Endothelial cell of umbilical vein (primary cell): Measurements from ENCODE around the gene ZBTB20. TPM values are rescaled to one million over a fixed set of nuclear protein-coding genes. Genes with fewer than 3 reads are reported as not detected.

Experiments
- BruUV-seq: library from RNA; stranded (reverse); fragments of 400-500 nt; replicated peaks from 2 replicates; lab custom pipeline; 2021; lab: Mats Ljungman, UMichigan
- CTCF ChIA-PET: fragments of 300-600, 350-600 bp; sonication (Branson Sonifier 250); formaldehyde crosslinking; loops from one replicate; lab custom pipeline; 2021; ENCODE audit warnings: antibody characterized with exemption, inconsistent platforms; lab: Charles Lee
- POLR2A ChIA-PET: fragments of 300-600, 350-600 bp; sonication (Branson Sonifier 250); formaldehyde crosslinking; loops from one replicate; lab custom pipeline; 2021; ENCODE audit warnings: antibody characterized with exemption, inconsistent platforms; lab: Charles Lee
- DNase-seq: peaks from one replicate; pipeline ENCODE4 v3.0.0-alpha.2; 2011; ENCODE audit warnings: low read depth, low spot score
- FAIRE-seq: peaks from 2 replicates; lab custom pipeline; 2011; peaks lifted over from hg19 to GRCh38; lab: Jason Lieb, UNC
- H2AFZ ChIP-seq: 2 replicates; pipeline ENCODE4 v1.6.0; 2012; ENCODE audit warnings: low read depth, low read length, control low read depth, inconsistent platforms
- H3K27ac ChIP-seq: 2 replicates; pipeline ENCODE4 v1.5.1; 2011; ENCODE audit warnings: low read depth, mild to moderate bottlenecking, control low read depth, low read length, moderate library complexity; ENCODE audit not compliant: insufficient read depth
- H3K27me3 ChIP-seq, 2 experiments: 2 replicates each; pipeline versions ENCODE4 v1.6.0 to v1.6.1; 2011; ENCODE audit warnings: low read length in 2 of 2, mixed read lengths in 1 of 2; ENCODE audit not compliant: control insufficient read depth in 2 of 2, insufficient read depth in 2 of 2
- H3K36me3 ChIP-seq, 2 experiments: 2 replicates in 1 of 2; 3 replicates in 1 of 2; pipeline ENCODE4 v1.5.1; 2011; ENCODE audit warnings: low read length in 2 of 2, mild to moderate bottlenecking in 1 of 2, moderate library complexity in 1 of 2; ENCODE audit not compliant: control insufficient read depth in 2 of 2, insufficient read depth in 2 of 2; ENCODE audit errors: extremely low read depth in 1 of 2
- H3K4me1 ChIP-seq: 3 replicates; pipeline ENCODE4 v1.5.1; 2011; ENCODE audit warnings: mild to moderate bottlenecking, low read length; ENCODE audit not compliant: control insufficient read depth, insufficient read depth; ENCODE audit errors: extremely low read depth
- H3K4me2 ChIP-seq: 2 replicates; pipeline ENCODE4 v1.6.1; 2011; ENCODE audit warnings: low read length, control low read depth, mixed read lengths; ENCODE audit not compliant: insufficient read depth
- H3K4me3 ChIP-seq, 3 experiments: fragments of 200-600 bp in 1 of 3; sonication (generic), shearing (Covaris generic) in 1 of 3; replicated peaks in 1 of 3; 2 replicates each; pipeline ENCODE4 v1.5.1; 2011 to 2016; ENCODE audit warnings: control low read depth in 3 of 3, low read length in 3 of 3, mild to moderate bottlenecking in 2 of 3, inconsistent platforms in 1 of 3, low read depth in 1 of 3, moderate library complexity in 1 of 3; ENCODE audit not compliant: insufficient read depth in 1 of 3
- H3K79me2 ChIP-seq: 2 replicates; pipeline ENCODE4 v1.6.0; 2012; ENCODE audit warnings: low read length, inconsistent platforms; ENCODE audit not compliant: control insufficient read depth, insufficient read depth
- H3K9ac ChIP-seq: replicated peaks from 2 replicates; pipeline ENCODE3; 2011; ENCODE audit warnings: low read length, control low read depth; ENCODE audit not compliant: insufficient read depth; ENCODE audit errors: extremely low read depth
- H3K9me1 ChIP-seq: replicated peaks from 3 replicates; pipeline ENCODE4 v1.6.0; 2011; ENCODE audit warnings: mild to moderate bottlenecking, low read length; ENCODE audit not compliant: control insufficient read depth, insufficient read depth; ENCODE audit errors: extremely low read depth
- H3K9me3 ChIP-seq: replicated peaks from 2 replicates; pipeline ENCODE4 v1.5.1; 2012; ENCODE audit warnings: low read length, inconsistent platforms; ENCODE audit not compliant: control insufficient read depth, insufficient read depth
- H4K20me1 ChIP-seq: replicated peaks from 2 replicates; pipeline ENCODE3; 2011; ENCODE audit warnings: mild to moderate bottlenecking, low read length; ENCODE audit not compliant: control insufficient read depth, insufficient read depth; ENCODE audit errors: extremely low read depth
- CTCF ChIP-seq, 2 donors: IDR thresholded peaks; 1 replicate in 1 of 2; 2 replicates in 1 of 2; pipeline ENCODE4 v1.5.1; 2011; ENCODE audit warnings: low read length in 2 of 2, mild to moderate bottlenecking in 2 of 2, moderate library complexity in 2 of 2, control low read depth in 1 of 2, inconsistent platforms in 1 of 2, low read depth in 1 of 2; ENCODE audit not compliant: insufficient read depth in 1 of 2; ENCODE audit errors: extremely low read depth in 1 of 2
- EZH2 ChIP-seq: IDR thresholded peaks from 2 replicates; pipeline ENCODE4 v1.6.1; 2012; ENCODE audit warnings: borderline replicate concordance, low read depth, mild to moderate bottlenecking, moderate library complexity, low read length, inconsistent platforms; ENCODE audit not compliant: severe bottlenecking
- FOS ChIP-seq: IDR thresholded peaks from 2 replicates; pipeline ENCODE4 v1.6.1; 2011; ENCODE audit warnings: mild to moderate bottlenecking, low read length, moderate library complexity, borderline replicate concordance; ENCODE audit not compliant: insufficient read depth
- JUN ChIP-seq: IDR thresholded peaks from 2 replicates; pipeline ENCODE4 v1.6.1; 2011; ENCODE audit warnings: borderline replicate concordance, low read depth; ENCODE audit not compliant: insufficient read length, insufficient read depth
- POLR2A ChIP-seq: IDR thresholded peaks from 2 replicates; pipeline ENCODE4 v1.6.1; 2012; ENCODE audit warnings: low read depth, mild to moderate bottlenecking, control low read depth, low read length
- POLR2AphosphoS5 ChIP-seq: IDR thresholded peaks from 2 replicates; pipeline ENCODE4 v1.6.1; 2012; ENCODE audit warnings: low read depth, mild to moderate bottlenecking, control low read depth, low read length, moderate library complexity; ENCODE audit not compliant: insufficient read depth
- dilution Hi-C: fragments of 300-500 bp; cut with MboI; formaldehyde crosslinking; loops from one replicate; pipeline ENCODE4 v1.15.0; 2019; ENCODE audit warnings: low sequenced_read_pairs; ENCODE audit not compliant: extremely low pct_ligation_motif_present
- intact Hi-C: fragments of 100-400 bp; cut with micrococcal nuclease; formaldehyde crosslinking; loops from one replicate; pipeline ENCODE4 v1.10.0; 2022
- polyA plus RNA-seq, 4 experiments: library from polyadenylated mRNA; depleted of rRNA in 3 of 4; stranded (reverse) in 3 of 4; unstranded in 1 of 4; fragments of >200 nt; gene quantifications; 2 replicates each; pipeline versions ENCODE4 v1.2.1 to v1.2.3, GENCODE V29; 2011 to 2012; ENCODE audit warnings: missing spikeins in 1 of 4
- total RNA-seq: library from RNA; stranded (reverse); gene quantifications from 2 replicates; pipeline ENCODE4 v1.2.3, GENCODE V29; 2021

Gene ZBTB20
- total and polyA plus RNA-seq, 2 donors (not counting 3 experiments of a cell fraction or from before 2014, with no cell fraction given): 2.1 to 20.5 TPM

- FAIRE-seq (no peak), DNase-seq (no peak)
- intact Hi-C loops (no loop called here), dilution Hi-C loops (no loop called here)
- Histone ChIP-seq H3K4me2 (no peak overlapping the region), H2AFZ (no peak overlapping the region), H3K4me1 (no peaks in the 10 kb centered on the region), H4K20me1 (no peaks in the 10 kb centered on the region), H3K9ac (no peak overlapping the region), H3K27me3 (no peaks in the 10 kb centered on the region), H3K36me3 (no peaks in the 10 kb centered on the region), H3K9me1 (no peaks in the 10 kb centered on the region), H3K9me3 (no peaks in the 10 kb centered on the region), H3K79me2 (no peaks in the 10 kb centered on the region), H3K4me3 (no peak overlapping the region), H3K27ac (no peak overlapping the region)
- ChIA-PET CTCF (interaction anchor here (2.2 kb wide), 1 partner anchor 15 kb away, joined by 5 read pairs; no protein-coding TSS in a partner anchor), POLR2A (no interaction called here)
- TF ChIP-seq POLR2A: no peak
- TF ChIP-seq EZH2: no peak
- no peak for TF ChIP-seq JUN
- BruUV-seq: no TSS peak
Measured at GRCh38 chr3:114635878-114636277, 511.2 kb downstream of the ZBTB20 start.

- no peaks in the 10 kb centered on the region for H3K9me1 ChIP-seq
- H3K4me3 ChIP-seq: no peak overlapping the region
- no peaks in the 10 kb centered on the region for H4K20me1 ChIP-seq
- H2AFZ ChIP-seq: no peak overlapping the region
- TF ChIP-seq CTCF (IDR thresholded peaks at IDR 0.05; ENCODE audit: extremely low read depth in 1 of 2, insufficient read depth in 1 of 2, low read depth in 1 of 2, low read length in 2 of 2) (no peak), EZH2 (no peak), FOS (no peak), JUN (no peak), POLR2AphosphoS5 (no peak)
- H3K9me3 ChIP-seq: no peaks in the 10 kb centered on the region
- no peak overlapping the region for H3K9ac ChIP-seq
- no peak for DNase-seq
- dilution Hi-C loops: no loop called here
- no TSS peak for BruUV-seq
- FAIRE-seq: no peak
- no peaks in the 10 kb centered on the region for H3K36me3 ChIP-seq
- no peak overlapping the region for H3K27ac ChIP-seq
- H3K79me2 ChIP-seq: no peaks in the 10 kb centered on the region
- H3K4me2 ChIP-seq: no peak overlapping the region
- intact Hi-C loops: no loop called here
- no peaks in the 10 kb centered on the region for H3K4me1 ChIP-seq
- CTCF ChIA-PET: interaction anchor here (1.2 to 2.2 kb wide), 2 partner anchors 16 to 187 kb away, joined by 3 to 5 read pairs; no protein-coding TSS in a partner anchor
- H3K27me3 ChIP-seq: no peaks in the 10 kb centered on the region
- POLR2A ChIA-PET: no interaction called here
Measured at GRCh38 chr3:114634635-114635034, 512.5 kb downstream of the ZBTB20 start.
